Gastrocnemius medialis (tissue), 4 donors: ENCODE results near the gene BORA. TPM values are rescaled to one million over a fixed set of nuclear protein-coding genes. Genes with fewer than 3 reads are reported as not detected.

Experiments
- ATAC-seq, 2 donors: fragments of 150-250 bp; one replicate each; pipeline ENCODE4 v1.9.1; 2016
- DNase-seq, 2 donors: peaks; one replicate each; pipeline ENCODE4 v3.0.0-alpha.2; 2019
- H3K27ac ChIP-seq, 4 donors: fragments of 200-600 bp; sonication (generic); 1 replicate in 1 of 4; 2 replicates in 3 of 4; pipeline ENCODE4 v1.5.1; 2016 to 2018; ENCODE audit warnings: mild to moderate bottlenecking in 2 of 4, moderate library complexity in 1 of 4
- H3K27me3 ChIP-seq, 3 donors: fragments of 200-600 bp; sonication (generic) in 2 of 3; 1 replicate in 1 of 3; 2 replicates in 2 of 3; pipeline versions ENCODE4 v1.5.1 to v1.6.0; 2016 to 2019; ENCODE audit warnings: mild to moderate bottlenecking in 1 of 3, moderate library complexity in 1 of 3
- H3K36me3 ChIP-seq, 2 donors: fragments of 200-600 bp; sonication (generic) in 1 of 2; one replicate each; pipeline ENCODE4 v1.5.1; 2017 to 2018
- H3K4me1 ChIP-seq, 2 donors: fragments of 200-600 bp; sonication (generic) in 1 of 2; one replicate each; pipeline ENCODE4 v1.5.1; 2016 to 2017; ENCODE audit warnings: mild to moderate bottlenecking in 2 of 2
- H3K4me3 ChIP-seq, 4 donors: fragments of 200-600 bp; sonication (generic) in 3 of 4; 1 replicate in 1 of 4; 2 replicates in 3 of 4; pipeline ENCODE4 v1.5.1; 2016 to 2019; ENCODE audit warnings: mild to moderate bottlenecking in 2 of 4
- H3K9me3 ChIP-seq, 3 donors: fragments of 200-600 bp; sonication (generic) in 2 of 3; 1 replicate in 1 of 3; 2 replicates in 2 of 3; pipeline ENCODE4 v1.5.1; 2016 to 2019
- CTCF ChIP-seq, 5 experiments: fragments of 450-650 bp in 3 of 5; fragments of 200-600 bp in 2 of 5; sonication (generic) in 2 of 5; IDR thresholded peaks in 4 of 5; conservative IDR thresholded peaks in 1 of 5; 1 replicate in 4 of 5; 2 replicates in 1 of 5; pipeline ENCODE4 v1.5.1; 2016 to 2019; ENCODE audit warnings: antibody characterized with exemption in 5 of 5, mild to moderate bottlenecking in 3 of 5, moderate library complexity in 3 of 5
- POLR2A ChIP-seq, 2 donors: fragments of 450-650 bp; IDR thresholded peaks; one replicate each; pipeline ENCODE4 v1.6.1; 2017; ENCODE audit warnings: antibody characterized with exemption in 2 of 2, mild to moderate bottlenecking in 2 of 2, moderate library complexity in 2 of 2
- in situ Hi-C, 4 donors: fragments of 200-750 bp; cut with MboI; loops; one replicate each; pipeline versions ENCODE4 v1.15.0 to v1.8.0; 2017; ENCODE audit warnings: low sequenced_read_pairs in 4 of 4
- intact Hi-C: fragments of 100-400 bp; cut with DNase I; formaldehyde crosslinking; loops from one replicate; pipeline ENCODE4 v1.15.1; 2023; ENCODE audit warnings: low total_unique reads
- total RNA-seq, 4 donors: library from RNA; depleted of rRNA; stranded (reverse); fragments of >200 nt; gene quantifications; one replicate each; pipeline versions ENCODE4 v1.1.0 to v1.2.3, GENCODE V29; 2016

Gene BORA
- total RNA-seq, 4 donors from 2014 or later, result 0.97 to 4.0 (median 1.4) TPM

GRCh38 chr13:72745260-72745659 lies 17.5 kb downstream of the BORA start:
- Histone ChIP-seq H3K4me3 (no peak overlapping the region), H3K9me3 (no peaks in the 10 kb centered on the region), H3K27ac (no peak overlapping the region), H3K4me1 (no peaks in the 10 kb centered on the region), H3K27me3 (no peaks in the 10 kb centered on the region), H3K36me3 (peaks cover 0 to 38% of the 10 kb centered on the region in 2 donors)
- no peak for DNase-seq
- intact Hi-C loops, result no loop called here
- no peak for ATAC-seq
- in situ Hi-C loops, result no loop called here
- TF ChIP-seq POLR2A (IDR thresholded peaks at IDR 0.05) (no peak), CTCF (IDR thresholded peaks at IDR 0.05 in 4 of 5, conservative IDR thresholded peaks at IDR 0.05 in 1 of 5) (no peak)

GRCh38 chr13:72751220-72751619 lies 23.5 kb downstream of the BORA start:
- H3K36me3 ChIP-seq, result peaks cover 0 to 47% of the 10 kb centered on the region in 2 donors
- intact Hi-C loops, result no loop called here
- no peaks in the 10 kb centered on the region for H3K27me3 ChIP-seq

GRCh38 chr13:72754111-72754510 lies 26.4 kb downstream of the BORA start:
- in situ Hi-C loops (no loop called here), intact Hi-C loops (no loop called here)
- Histone ChIP-seq H3K36me3 (peaks cover 0 to 53% of the 10 kb centered on the region in 2 donors), H3K9me3 (no peaks in the 10 kb centered on the region), H3K27me3 (no peaks in the 10 kb centered on the region), H3K4me1 (no peaks in the 10 kb centered on the region), H3K27ac (no peak overlapping the region), H3K4me3 (no peak overlapping the region)
- TF ChIP-seq CTCF (IDR thresholded peaks at IDR 0.05 in 4 of 5, conservative IDR thresholded peaks at IDR 0.05 in 1 of 5) (no peak), POLR2A (IDR thresholded peaks at IDR 0.05) (no peak)
- no peak for DNase-seq
- ATAC-seq, result no peak

More at GRCh38 chr13:72751220-72751619, 23.5 kb downstream of the BORA start:
- in situ Hi-C loops, result no loop called here
- Histone ChIP-seq H3K9me3 (no peaks in the 10 kb centered on the region), H3K4me3 (no peak overlapping the region), H3K4me1 (no peaks in the 10 kb centered on the region), H3K27ac (no peak overlapping the region)
- TF ChIP-seq CTCF (IDR thresholded peaks at IDR 0.05 in 4 of 5, conservative IDR thresholded peaks at IDR 0.05 in 1 of 5) (no peak), POLR2A (IDR thresholded peaks at IDR 0.05) (no peak)
- no peak for ATAC-seq
- no peak for DNase-seq

GRCh38 chr13:72757792-72758535 lies 30.2 kb downstream of the BORA start:
- Histone ChIP-seq H3K36me3 (peaks cover 2 to 81% of the 10 kb centered on the region in 2 donors), H3K27me3 (no peaks in the 10 kb centered on the region), H3K4me3 (no peak overlapping the region), H3K9me3 (no peaks in the 10 kb centered on the region), H3K27ac (no peak overlapping the region), H3K4me1 (no peaks in the 10 kb centered on the region)
- TF ChIP-seq POLR2A (IDR thresholded peaks at IDR 0.05), result no peak
- TF ChIP-seq CTCF (IDR thresholded peaks at IDR 0.05 in 4 of 5, conservative IDR thresholded peaks at IDR 0.05 in 1 of 5), result no peak
- intact Hi-C loops, result no loop called here
- ATAC-seq, result no peak
- DNase-seq, result no peak
- in situ Hi-C loops, result no loop called here
